GM19240 (cell line): ENCODE results near the gene AFP.

Experiments used
- DNase-seq: peaks from one replicate; pipeline ENCODE4 v3.0.0; 2011; ENCODE audit warnings: low spot score; ENCODE audit not compliant: insufficient read length

Gene AFP

GRCh38 chr4:73458184-73459047 is 22.4 kb downstream of the AFP start:
- DNase-seq, result no peak

GRCh38 chr4:73459048-73459421 is 23.0 kb downstream of the AFP start:
- DNase-seq, result no peak

DNA sequence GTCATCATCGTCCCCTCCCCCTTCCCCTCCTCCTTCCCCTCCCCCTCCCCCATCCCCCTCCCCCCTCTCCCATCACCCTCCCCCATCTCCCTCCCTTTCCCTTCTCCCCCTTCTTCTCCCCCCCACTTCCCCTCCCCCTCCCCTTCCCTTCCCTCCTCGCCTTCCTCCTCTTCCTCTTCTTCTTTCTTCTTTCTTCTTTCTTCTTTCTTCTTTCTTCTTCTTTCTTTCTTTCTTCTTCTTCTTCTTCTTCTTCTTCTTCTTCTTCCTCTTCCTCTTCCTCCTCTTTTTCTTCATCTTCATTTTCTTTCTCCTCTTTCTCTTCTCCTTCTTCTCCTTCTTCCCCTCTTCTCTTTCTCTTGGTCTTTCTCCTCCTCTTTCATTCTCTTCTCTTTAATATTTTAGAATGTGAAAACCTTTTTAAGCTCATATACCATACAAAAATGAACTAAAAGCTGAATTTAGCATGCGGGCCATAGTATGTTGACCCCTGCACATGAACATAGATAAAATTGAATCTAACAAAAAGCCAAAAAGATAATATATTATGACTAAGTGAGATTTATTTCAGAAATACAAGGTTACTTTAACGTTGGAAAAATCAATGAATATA is 25.0 kb downstream of the AFP start:
- no peak for DNase-seq

DNA sequence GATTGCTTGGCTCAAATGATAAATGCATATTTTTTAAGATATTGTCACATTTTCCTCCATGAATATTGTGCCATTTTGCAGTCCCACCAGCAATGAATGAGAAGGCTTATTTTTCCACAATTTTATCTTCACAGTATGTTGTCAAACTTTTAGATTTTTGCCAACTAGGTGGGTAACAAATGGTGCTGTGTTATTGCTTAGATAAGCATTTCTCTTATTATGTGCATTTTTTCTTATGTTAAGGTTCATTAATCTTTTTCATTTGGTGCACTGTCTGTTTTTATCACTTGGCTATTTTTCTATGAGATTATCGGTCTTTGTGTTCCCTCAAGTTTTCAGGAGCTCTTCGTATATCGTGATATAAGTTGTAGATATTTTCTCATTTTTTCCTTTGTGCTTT is 32.1 kb downstream of the AFP start:
- DNase-seq, result no peak

DNA sequence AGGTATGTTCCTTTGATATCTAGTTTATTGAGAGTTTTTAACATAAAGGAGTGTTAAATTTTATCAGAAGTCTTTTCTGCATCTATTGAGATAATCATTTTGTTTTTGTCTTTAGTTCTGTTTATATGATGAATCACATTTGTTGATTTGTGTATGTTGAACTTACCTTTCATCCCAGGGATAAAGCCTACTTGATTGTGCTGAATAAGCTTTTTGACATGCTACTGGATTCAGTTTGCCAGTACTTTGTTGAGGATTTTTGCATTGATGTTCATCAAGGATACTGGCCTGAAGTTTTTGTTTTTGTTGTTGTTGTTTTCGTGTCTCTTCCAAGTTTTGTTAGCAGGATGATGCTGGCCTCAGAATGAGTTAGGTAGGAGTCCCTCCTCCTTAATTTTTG is 34.7 kb downstream of the AFP start:
- no peak for DNase-seq

DNA sequence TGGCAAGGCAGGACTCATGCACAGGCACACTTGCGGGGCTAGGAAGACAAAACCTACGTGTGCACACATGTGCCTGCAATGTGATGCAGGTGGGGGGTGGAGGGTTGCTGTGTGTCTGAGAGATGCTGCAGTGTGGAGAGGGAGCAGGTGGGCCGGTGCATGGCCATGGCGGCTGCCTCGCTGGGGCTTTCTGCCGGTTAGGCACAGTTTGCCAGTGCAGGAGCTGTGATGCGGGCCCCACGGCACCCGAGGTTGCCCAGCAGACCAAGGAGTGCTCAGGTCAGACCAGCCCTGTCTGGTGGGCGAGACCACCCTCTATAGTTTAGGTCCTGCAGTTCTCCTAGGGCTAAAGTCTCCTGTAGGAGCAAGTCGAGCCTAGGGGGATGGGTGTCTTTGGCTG is 41.2 kb downstream of the AFP start:
- no peak for DNase-seq

DNA sequence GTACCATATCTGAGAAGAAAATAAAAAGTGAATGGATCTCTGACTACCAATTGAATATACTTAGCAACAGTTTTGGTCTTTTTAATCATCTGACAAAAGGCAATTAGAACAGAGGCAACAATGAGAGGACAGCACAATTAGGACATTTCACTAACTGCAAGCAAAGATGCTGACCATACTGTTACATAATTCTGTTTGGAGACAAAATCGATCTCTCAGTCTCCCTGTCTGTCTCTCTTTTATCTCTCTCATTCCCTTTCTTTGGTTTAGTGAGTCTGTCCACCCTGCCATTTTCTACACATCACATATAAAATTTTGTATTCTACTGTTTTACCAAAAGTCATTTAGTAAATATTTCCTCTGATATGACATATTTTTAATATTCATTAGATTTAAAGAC is 43.3 kb downstream of the AFP start:
- no peak for DNase-seq

GRCh38 chr4:73481358-73481757 is 45.3 kb downstream of the AFP start, which contains the start of gene AFM:
TSS of gene AFM (plus strand) at chr4:73481745. CDS start at chr4:73481776, 31 bp downstream.
- DNase-seq, result no peak

GRCh38 chr4:73485085-73485484 is 49.1 kb downstream of the AFP start:
- no peak for DNase-seq

- DNase-seq, result no peak
Observed at GRCh38 chr4:73485596-73485995, 49.6 kb downstream of the AFP start.

DNA sequence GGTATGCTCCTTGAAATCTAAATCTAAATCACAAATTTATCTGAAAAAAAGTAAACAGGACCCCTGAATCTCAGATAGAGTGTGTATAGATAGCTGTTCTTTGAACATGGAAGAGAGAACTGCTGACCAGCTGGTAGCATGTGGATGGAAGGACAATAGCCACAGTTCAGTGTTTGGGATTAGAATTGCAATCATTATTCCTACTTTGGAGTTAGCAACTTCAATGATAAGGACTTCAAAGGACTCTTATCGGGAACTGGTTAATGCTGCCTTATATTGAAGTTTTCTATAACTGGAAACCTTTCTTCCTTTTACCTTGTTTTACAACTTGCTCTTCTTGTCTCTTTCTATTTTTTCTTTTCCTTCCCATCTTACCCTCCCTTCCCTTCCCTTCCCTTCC is 50.5 kb downstream of the AFP start:
- no peak for DNase-seq

GRCh38 chr4:73487233-73487632 is 51.2 kb downstream of the AFP start:
- no peak for DNase-seq

GRCh38 chr4:73499996-73500765 is 64.2 kb downstream of the AFP start:
- DNase-seq, result no peak

- DNase-seq, result no peak
Observed at GRCh38 chr4:73501664-73502265, 65.7 kb downstream of the AFP start.

GRCh38 chr4:73505567-73505966 is 69.5 kb downstream of the AFP start:
- no peak for DNase-seq
